Measurements from ENCODE around the gene ITGA6.

- no peak for TF ChIP-seq POLR2A (IDR thresholded peaks at IDR 0.05)
- TF ChIP-seq CTCF (IDR thresholded peaks at IDR 0.05) = no peak
Observed at GRCh38 chr2:172496160-172496608, 68.8 kb downstream of the ITGA6 start.

Data from thyroid gland (tissue), 4 donors.